ENCODE measurements around the gene MTMR8.
"Not testable (repeated sequence)": the region's sequence is repeated elsewhere in the genome, so short reads cannot be mapped to it uniquely, and the experiment has no call there.

Gene MTMR8

GRCh38 chrX:64394874-64395567, at the start of gene MTMR8:
TSS of gene MTMR8 (minus strand) at chrX:64395452. CDS start at chrX:64395363, 89 bp downstream.
- in situ Hi-C loops (cut with MboI; ENCODE audit: low sequenced_read_pairs) = no loop called here

GRCh38 chrX:64439551-64439950, 44.3 kb upstream of the MTMR8 start:
- in situ Hi-C loops (cut with MboI; ENCODE audit: low sequenced_read_pairs) = no loop called here

- in situ Hi-C loops (cut with MboI; ENCODE audit: low sequenced_read_pairs) = no loop called here
Observed at GRCh38 chrX:64437665-64438064, 42.4 kb upstream of the MTMR8 start.

- in situ Hi-C loops (cut with MboI; ENCODE audit: low sequenced_read_pairs) = no loop called here
Observed at GRCh38 chrX:64437218-64437617, 42.0 kb upstream of the MTMR8 start.

DNA sequence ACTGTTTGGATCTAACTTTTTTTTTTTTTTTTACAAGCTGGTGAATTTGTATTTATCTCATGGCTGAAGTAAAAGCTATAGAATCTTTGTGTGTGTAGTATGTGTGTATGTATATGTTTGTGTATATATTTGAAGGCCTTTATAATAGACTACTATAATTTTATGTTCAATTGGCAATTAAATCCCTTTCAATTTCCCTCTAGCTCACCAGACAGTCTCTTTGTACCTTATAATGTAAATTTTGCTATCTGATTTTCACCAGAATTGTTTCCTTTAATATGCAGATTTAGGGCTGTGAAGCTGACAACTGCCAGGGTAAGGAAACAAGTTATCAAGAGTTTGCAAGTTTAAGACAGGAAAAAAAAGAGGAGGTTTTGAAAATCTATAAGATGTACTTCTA, 33.1 kb upstream of the MTMR8 start:
- in situ Hi-C loops (cut with MboI; ENCODE audit: low sequenced_read_pairs) = no loop called here

GRCh38 chrX:64427787-64428186, 32.5 kb upstream of the MTMR8 start:
- in situ Hi-C loops (cut with MboI; ENCODE audit: low sequenced_read_pairs) = no loop called here

GRCh38 chrX:64427281-64427680, 32.0 kb upstream of the MTMR8 start:
- in situ Hi-C loops (cut with MboI; ENCODE audit: low sequenced_read_pairs) = no loop called here

DNA sequence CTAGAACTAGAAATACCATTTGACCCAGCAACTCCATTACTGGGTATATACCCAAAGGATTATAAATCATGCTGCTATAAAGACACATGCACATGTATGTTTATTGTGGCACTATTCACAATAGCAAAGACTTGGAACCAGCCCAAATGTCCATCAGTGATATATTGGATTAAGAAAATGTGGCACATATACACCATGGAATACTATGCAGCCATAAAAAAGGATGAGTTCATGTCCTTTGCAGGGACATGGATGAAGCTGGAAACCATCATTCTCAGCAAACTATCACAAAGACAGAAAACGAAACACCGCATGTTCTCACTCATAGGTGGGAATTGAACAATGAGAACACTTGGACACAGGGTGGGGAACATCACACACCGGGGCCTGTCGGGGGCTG, 14.5 kb upstream of the MTMR8 start:
- in situ Hi-C loops (cut with MboI; ENCODE audit: low sequenced_read_pairs) = not testable (repeated sequence)

DNA sequence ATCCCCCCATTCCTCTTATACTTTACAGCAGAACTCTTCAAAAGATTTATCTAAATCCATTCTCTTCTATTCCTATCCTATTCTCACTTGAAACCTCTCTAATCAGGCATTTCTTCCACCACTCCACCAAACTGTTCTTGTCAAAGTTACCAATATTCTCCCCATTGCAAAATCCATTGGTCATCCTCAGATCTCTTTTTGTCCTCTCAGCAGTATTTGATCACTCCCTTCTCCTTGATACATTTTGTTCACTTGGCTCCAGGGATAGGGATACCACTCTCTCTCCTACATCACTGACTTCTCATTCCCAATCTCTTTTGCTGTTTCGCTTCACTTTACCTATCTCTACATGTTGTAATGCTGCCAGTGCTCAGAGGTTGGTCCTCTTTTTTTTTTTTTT, 2.8 kb upstream of the MTMR8 start:
- in situ Hi-C loops (cut with MboI; ENCODE audit: low sequenced_read_pairs) = no loop called here

- in situ Hi-C loops (cut with MboI; ENCODE audit: low sequenced_read_pairs) = no loop called here
Observed at GRCh38 chrX:64395568-64395929, 297 bp upstream of the MTMR8 start.

DNA sequence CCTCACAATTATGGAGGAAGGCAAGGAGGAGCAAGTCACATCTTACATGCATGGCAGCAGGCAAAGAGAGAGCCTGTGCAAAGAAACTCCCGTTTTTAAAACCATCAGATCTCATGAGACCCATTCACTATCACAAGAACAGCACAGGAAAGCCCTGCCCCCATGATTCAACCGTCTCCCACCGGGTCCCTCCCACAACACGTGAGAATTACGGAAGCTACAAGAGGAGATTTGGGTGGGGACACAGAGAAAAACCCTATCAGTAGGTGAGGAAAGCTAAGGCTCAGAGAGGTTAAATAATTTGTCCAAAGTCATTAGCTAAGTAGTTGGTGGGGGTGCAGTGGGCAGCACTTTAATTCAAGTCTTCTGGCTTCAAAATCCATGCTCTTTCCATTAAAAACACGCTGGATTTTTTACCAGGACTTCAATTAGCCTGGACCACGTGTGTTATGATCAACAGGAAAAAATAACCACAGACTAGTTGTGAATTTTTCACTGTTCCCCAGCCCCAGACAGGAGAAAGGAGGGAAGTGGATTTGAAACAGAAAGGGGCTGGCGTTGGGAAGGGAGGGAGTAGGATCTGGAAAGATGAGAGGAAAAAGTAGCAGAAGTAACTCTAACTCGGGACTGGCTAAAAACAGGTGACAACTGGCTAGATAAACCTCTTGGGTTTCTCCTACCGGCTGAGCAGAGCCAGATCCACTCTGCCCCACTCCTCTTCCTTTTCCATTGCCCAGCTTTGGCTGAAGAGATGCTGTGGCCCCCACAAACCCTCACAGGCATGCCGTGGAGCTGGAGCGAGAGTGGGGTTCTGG, 986 bp downstream of the MTMR8 start:
- in situ Hi-C loops (cut with MboI; ENCODE audit: low sequenced_read_pairs) = no loop called here

DNA sequence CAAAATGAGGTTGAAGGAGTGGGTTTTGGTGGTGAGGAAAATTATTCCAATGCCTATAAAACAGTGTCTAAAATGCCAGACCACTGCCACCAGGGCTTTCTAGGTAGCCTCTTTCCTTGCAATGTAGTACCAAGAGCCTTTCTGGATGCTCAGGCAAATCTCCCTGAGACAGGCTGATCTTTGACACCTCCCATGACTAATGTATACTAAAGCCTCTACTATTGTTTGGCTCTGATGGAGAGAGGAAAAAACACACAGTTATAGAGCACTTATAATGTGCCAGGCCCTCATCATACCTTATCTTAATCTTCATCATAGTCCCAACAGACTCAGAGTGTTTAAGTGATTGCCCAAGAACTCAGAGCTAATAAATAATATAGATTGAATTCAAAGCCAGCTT, 5.8 kb downstream of the MTMR8 start:
- in situ Hi-C loops (cut with MboI; ENCODE audit: low sequenced_read_pairs) = no loop called here

DNA sequence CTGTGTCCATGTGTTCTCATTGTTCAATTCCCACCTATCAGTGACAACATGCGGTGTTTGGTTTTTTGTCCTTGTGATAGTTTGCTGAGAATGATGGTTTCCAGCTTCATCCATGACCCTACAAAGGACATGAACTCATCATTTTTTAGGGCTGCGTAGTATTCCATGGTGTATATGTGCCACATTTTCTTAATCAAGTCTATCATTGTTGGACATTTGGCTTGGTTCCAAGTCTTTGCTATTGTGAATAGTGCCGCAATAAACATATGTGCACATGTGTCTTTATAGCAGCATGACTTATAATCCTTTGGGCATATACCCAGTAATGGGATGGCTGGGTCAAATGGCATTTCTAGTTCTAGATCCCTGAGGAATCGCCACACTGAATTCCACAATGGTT, 14.5 kb downstream of the MTMR8 start:
- in situ Hi-C loops (cut with MboI; ENCODE audit: low sequenced_read_pairs) = not testable (repeated sequence)

DNA sequence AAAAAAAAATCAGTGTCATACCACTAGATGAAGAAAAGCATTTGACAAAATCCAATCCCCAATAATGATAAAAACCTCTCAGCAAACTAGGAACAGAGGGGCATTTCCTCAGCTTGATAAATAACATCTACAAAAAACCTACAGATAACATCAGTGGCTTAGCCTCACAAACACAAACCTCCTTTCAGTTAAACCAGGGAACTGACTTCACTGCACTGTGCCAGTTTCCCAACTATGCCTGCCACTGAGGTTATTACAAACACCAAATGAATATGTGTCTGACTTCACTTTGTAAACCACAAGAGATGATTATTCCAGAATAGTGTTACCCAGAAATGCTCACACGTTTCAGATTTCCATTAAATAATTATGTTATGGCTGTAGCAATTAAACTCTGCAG, 15.3 kb downstream of the MTMR8 start:
- in situ Hi-C loops (cut with MboI; ENCODE audit: low sequenced_read_pairs) = no loop called here

DNA sequence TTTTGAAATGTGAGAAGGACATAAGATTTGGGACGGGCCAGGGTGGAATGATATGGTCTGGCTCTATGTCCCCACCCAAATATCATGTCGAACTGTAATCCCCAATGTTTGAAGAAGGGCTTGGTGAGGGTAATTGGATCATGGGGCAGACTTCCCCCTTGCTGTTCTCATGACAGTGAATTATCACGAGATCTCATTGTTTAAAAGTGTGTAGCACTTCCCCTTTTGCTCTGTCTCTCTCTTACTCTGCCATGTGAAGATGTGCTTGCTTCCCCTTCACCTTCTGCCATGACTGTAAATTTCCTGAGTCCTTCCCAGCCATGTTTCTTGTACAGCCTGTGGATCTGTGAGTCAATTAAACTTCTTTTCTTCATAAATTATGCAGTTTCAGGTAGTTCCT, 17.5 kb downstream of the MTMR8 start:
- in situ Hi-C loops (cut with MboI; ENCODE audit: low sequenced_read_pairs) = no loop called here

DNA sequence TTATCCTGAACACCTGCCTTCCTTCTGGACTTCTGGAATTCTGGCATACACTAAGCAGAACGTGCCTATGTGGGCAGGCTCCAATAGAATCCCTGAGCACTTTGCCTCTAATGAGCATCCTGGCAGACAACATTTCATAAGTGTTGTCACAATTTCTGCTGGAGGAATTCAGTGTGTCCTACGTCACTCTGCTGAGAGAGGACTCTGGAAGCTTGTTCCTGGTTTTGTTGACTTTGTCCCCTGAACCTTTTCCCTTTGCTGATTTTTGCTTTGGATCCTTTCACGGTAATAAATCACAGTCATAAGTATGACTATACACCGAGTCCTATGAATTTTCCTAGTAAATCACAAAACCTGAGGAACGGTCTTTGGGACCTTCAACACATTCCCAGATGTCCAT, 43.2 kb downstream of the MTMR8 start:
- in situ Hi-C loops (cut with MboI; ENCODE audit: low sequenced_read_pairs) = no loop called here

GRCh38 chrX:64350521-64350920, 44.7 kb downstream of the MTMR8 start:
- in situ Hi-C loops (cut with MboI; ENCODE audit: low sequenced_read_pairs) = no loop called here

GRCh38 chrX:64350047-64350446, 45.2 kb downstream of the MTMR8 start:
- in situ Hi-C loops (cut with MboI; ENCODE audit: low sequenced_read_pairs) = no loop called here

DNA sequence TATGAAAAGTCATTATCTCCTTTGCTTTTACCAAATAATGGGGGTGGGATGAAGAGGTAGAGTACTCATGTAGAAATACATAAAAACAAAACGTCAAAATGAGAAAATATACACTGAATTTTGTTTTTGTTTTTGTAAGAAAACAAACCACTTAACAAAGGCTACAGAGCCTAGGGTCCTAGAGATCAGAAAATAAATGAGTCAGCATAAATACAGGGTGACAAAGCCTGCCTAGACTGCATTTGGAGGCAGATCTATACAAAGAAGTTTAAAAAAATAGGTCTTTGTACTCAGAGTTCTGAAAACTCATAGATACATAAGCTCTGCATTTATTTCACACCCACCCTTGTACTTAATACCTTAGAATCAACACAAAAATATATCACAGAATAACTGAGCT, 52.4 kb downstream of the MTMR8 start:
- in situ Hi-C loops (cut with MboI; ENCODE audit: low sequenced_read_pairs) = no loop called here

DNA sequence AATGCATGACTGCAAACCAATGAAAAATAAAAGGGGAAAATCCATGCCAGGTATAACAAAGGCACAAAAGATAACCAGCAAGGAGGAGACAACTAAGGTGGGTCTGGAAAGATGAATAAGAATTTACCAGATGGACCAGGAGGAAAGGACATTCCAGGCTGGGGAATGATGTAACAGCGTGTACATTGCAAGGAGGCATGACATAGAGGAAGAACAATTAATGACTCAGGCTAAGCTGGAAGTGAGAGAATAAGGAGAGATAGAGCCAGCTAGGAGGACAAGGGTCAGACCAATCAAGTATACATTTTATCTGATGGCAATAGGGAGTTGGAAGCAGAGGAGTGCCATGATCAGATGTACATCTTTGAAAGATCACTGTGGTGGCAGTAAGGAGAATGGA, 57.0 kb downstream of the MTMR8 start:
- in situ Hi-C loops (cut with MboI; ENCODE audit: low sequenced_read_pairs) = no loop called here

DNA sequence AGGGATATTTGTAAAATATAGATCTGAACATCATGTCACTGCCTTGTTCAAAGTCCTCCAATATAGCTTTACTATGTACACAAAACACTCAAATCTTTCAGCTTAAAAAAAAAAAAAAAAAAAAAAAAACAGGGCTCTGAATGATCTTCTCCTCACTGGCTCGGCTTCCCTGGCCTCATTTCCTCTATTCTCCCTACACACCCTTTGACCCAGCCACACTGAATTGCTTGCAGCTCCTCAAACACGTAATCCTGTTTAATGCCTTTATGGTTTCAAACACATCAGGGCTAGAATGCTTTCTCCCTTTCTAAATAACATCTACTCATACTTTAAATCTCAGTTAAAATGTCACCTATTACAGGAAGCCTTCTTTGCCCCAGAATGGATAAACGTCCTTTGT, 60.8 kb downstream of the MTMR8 start:
- in situ Hi-C loops (cut with MboI; ENCODE audit: low sequenced_read_pairs) = no loop called here

DNA sequence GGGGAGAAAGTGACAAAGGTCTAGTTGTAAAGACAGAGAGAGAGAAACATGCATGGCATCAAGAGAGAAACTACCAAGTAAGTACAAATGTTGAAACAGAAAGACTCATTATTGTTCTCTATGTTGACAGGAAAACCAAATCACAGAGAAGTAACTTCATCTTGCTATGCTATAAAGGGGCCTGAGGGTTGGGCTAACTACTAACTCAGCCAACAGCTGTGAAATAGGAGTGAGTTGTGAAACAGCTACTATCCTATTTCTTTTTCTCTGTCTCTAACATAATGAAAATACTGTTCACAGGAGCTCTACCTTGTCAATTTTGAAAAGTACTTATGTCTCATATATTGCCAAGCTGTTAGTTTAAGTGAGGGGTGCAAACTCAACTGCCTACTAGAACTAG, 65.0 kb downstream of the MTMR8 start:
- in situ Hi-C loops (cut with MboI; ENCODE audit: low sequenced_read_pairs) = no loop called here

- in situ Hi-C loops (cut with MboI; ENCODE audit: low sequenced_read_pairs) = no loop called here
Observed at GRCh38 chrX:64321507-64321906, 73.7 kb downstream of the MTMR8 start.
